Glutamatergic neuron (in vitro differentiated cells): ENCODE data around the gene ZSWIM4. TPM values are rescaled to one million over a fixed set of nuclear protein-coding genes. Genes with fewer than 3 reads are reported as not detected.
"Not testable (repeated sequence)": the region's sequence is repeated elsewhere in the genome, so short reads cannot be mapped to it uniquely, and the experiment has no call there.

Experiments
- DNase-seq: peaks from one replicate; pipeline ENCODE4 v3.0.0; 2022
- H3K27ac Mint-ChIP-seq: one replicate; pipeline ENCODE4 v1.8.0; 2020; ENCODE audit warnings: mild to moderate bottlenecking, mixed read lengths, inconsistent platforms; ENCODE audit not compliant: unreplicated experiment
- H3K27me3 Mint-ChIP-seq: one replicate; pipeline ENCODE4 v1.8.0; 2020; ENCODE audit warnings: mild to moderate bottlenecking, moderate library complexity, mixed read lengths, inconsistent platforms; ENCODE audit not compliant: unreplicated experiment
- H3K36me3 Mint-ChIP-seq: one replicate; pipeline ENCODE4 v1.8.0; 2020; ENCODE audit warnings: mild to moderate bottlenecking, mixed read lengths, inconsistent platforms; ENCODE audit not compliant: unreplicated experiment
- H3K4me1 Mint-ChIP-seq: one replicate; pipeline ENCODE4 v1.8.0; 2020; ENCODE audit warnings: mild to moderate bottlenecking, low read depth, mixed read lengths, inconsistent platforms; ENCODE audit not compliant: unreplicated experiment
- H3K4me3 Mint-ChIP-seq: one replicate; pipeline ENCODE4 v1.8.0; 2020; ENCODE audit warnings: mild to moderate bottlenecking, mixed read lengths, inconsistent platforms; ENCODE audit not compliant: unreplicated experiment
- H3K9me3 Mint-ChIP-seq: one replicate; pipeline ENCODE4 v1.8.0; 2020; ENCODE audit warnings: mild to moderate bottlenecking, moderate library complexity, mixed read lengths, inconsistent platforms; ENCODE audit not compliant: unreplicated experiment
- long read RNA-seq: library from polyadenylated mRNA; unstranded; transcript quantifications from one replicate; pipeline ENCODE4 v2.0.0, GENCODE V29; 2020; ENCODE audit not compliant: unreplicated experiment
- total RNA-seq: library from RNA; stranded (reverse); fragmentation: NEBNext Ultra II Directional; extraction: Animal tissue kit (Norgen Biotek cat#: 25700); gene quantifications from one replicate; pipeline ENCODE4 v1.2.1, GENCODE V29; 2021; ENCODE audit not compliant: unreplicated experiment
- TF ChIP-seq, protein P1 (sequence below): fragments of 200-600 bp; sonication (generic); IDR thresholded peaks from one replicate; pipeline ENCODE4 v1.5.0; 2021; ENCODE audit not compliant: partially characterized antibody, unreplicated experiment

Gene ZSWIM4
- total RNA-seq: 46.0 TPM
- long read RNA-seq: 0 reads

DNA sequence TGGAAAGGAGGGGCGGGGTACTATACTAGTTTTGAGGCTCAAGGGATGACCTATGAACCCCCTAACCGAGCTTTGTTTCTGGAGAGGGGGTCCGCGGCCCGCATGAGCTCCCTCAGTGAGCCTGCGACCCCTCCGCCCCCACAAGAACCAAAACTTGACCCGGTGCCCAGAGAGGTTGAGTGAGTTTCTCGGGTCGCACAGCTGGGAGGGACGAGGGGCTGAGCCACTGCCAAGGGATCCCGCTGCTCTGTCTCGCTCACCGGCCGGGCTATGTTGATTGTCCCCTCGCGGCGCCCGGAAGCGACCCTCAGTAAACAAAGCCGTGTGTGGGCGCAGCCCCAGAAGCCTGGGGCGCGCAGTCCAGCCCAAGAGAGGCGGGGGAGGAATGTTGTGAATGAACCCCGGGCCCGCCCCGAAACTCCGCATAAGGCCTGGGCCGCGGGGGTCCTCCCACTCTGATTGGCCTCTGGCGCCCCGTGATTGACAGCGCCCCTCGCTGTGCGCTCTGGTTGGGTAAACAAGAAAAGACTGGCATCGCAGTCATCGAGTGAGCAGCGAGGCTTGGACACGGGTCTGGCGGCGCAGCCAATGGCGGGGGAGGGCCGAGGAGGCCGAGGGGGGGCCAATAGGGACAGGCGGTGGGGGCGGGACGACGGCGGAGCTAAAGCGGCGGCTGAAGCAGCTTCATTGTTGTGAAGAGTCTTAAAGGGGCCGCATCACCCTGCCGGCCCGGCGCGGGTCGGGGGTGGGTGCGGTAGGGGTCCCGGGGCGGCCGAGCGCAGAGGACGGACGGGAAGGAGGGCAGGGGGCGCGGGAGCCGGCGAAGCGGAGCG lies at the start of gene ZSWIM4:
ZSWIM4 (plus strand) TSS at position 687 of the 833 bp plus-strand sequence. CDS start 206 bp downstream, outside the sequence.
- no peaks in the 10 kb centered on the region for H3K36me3 Mint-ChIP-seq
- DNase-seq: peak; percentile 99
- peaks cover 5% of the 10 kb centered on the region for H3K9me3 Mint-ChIP-seq
- H3K4me3 Mint-ChIP-seq: peak within 1 kb of the TSS; percentile 94
- H3K27ac Mint-ChIP-seq: peak within 1 kb of the TSS; percentile 92
- peaks cover 11% of the 10 kb centered on the region for H3K27me3 Mint-ChIP-seq
- TF ChIP-seq, protein P1, sequence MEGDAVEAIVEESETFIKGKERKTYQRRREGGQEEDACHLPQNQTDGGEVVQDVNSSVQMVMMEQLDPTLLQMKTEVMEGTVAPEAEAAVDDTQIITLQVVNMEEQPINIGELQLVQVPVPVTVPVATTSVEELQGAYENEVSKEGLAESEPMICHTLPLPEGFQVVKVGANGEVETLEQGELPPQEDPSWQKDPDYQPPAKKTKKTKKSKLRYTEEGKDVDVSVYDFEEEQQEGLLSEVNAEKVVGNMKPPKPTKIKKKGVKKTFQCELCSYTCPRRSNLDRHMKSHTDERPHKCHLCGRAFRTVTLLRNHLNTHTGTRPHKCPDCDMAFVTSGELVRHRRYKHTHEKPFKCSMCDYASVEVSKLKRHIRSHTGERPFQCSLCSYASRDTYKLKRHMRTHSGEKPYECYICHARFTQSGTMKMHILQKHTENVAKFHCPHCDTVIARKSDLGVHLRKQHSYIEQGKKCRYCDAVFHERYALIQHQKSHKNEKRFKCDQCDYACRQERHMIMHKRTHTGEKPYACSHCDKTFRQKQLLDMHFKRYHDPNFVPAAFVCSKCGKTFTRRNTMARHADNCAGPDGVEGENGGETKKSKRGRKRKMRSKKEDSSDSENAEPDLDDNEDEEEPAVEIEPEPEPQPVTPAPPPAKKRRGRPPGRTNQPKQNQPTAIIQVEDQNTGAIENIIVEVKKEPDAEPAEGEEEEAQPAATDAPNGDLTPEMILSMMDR: no peak
- peaks cover 1% of the 10 kb centered on the region for H3K4me1 Mint-ChIP-seq

DNA sequence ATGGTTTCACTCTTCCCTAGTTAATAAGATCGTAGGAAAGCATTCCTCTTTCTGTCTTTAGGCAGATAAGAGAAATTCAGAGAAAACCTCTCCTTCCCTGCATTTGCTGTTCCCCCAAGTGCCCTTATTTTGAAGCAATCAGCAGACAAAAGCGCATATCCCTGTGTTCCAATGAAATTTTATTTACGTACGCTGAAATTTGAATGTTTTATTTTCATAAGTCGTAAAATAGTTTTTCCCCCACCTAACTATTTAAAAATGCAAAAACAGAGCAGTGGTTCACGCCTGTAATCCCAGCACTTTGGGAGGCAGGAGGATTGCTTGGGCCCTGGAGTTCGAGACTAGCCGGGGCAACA lies 48.2 kb upstream of the ZSWIM4 start:
- Mint-ChIP-seq H3K4me1 (peaks cover 3% of the 10 kb centered on the region), H3K27me3 (no peaks in the 10 kb centered on the region), H3K36me3 (peaks cover 7% of the 10 kb centered on the region), H3K27ac (no peak overlapping the region), H3K9me3 (peaks cover 2% of the 10 kb centered on the region), H3K4me3 (peak overlapping the region; percentile 76)
- no peak for DNase-seq
- TF ChIP-seq, protein P1: no peak

DNA sequence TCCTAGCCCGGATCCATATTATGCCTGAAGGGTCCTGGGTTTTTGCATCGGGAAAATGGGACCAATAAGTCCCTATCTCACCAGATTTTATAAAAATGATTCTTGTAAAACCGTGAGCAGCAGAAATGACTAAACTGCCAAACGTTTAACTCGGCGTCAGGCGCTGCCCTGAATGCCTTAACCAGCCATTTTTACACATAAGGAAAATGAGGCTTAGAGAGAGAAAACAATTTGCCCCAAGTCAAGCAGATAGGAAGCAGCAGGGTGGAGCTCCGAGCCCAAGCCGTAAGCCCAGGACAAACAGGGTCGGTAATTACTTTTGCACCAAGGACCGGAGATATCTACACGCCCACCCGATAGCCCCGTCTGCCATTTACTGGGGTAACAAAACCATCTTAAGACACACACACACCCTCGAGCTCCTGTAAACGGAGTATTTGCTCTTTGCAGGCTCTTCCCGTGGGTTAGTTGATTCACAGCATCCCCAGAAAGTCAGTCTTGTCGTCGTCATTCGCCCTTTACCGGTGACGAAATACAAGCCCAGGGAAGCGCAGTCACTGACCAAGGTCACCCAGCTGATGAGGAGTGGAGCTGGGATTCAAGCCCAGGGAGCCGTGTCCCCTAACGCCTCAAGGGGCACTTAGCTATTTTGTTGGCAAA lies 46.9 kb upstream of the ZSWIM4 start:
- DNase-seq: no peak
- no peaks in the 10 kb centered on the region for H3K36me3 Mint-ChIP-seq

DNA sequence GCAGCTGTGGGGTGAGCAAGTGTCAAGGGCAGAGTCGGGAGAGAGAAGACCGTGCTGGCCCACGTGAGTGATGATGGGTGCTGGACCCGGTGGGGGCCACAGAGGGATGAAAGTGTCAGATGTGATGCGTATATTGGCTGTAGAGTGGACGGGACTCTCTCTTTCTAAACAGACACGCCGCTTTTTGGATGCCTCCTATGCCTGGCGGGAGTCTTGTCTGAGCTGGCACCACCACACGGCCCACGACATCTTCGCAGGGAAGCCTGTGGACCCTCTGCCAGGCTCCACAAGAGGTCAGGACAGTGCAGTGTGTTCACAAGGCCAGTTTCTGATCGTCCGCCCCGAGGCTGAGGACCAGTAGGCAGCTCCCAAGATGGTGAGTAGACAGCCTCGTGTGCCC lies 43.8 kb upstream of the ZSWIM4 start:
- H3K36me3 Mint-ChIP-seq: peaks cover 4% of the 10 kb centered on the region
- peaks cover 3% of the 10 kb centered on the region for H3K4me1 Mint-ChIP-seq
- TF ChIP-seq, protein P1: no peak
- H3K9me3 Mint-ChIP-seq: peaks cover 2% of the 10 kb centered on the region
- H3K4me3 Mint-ChIP-seq: no peak overlapping the region
- no peak overlapping the region for H3K27ac Mint-ChIP-seq
- H3K27me3 Mint-ChIP-seq: no peaks in the 10 kb centered on the region
- DNase-seq: no peak

More for the DNA sequence above, 46.9 kb upstream of the ZSWIM4 start:
- Mint-ChIP-seq H3K27me3 (no peaks in the 10 kb centered on the region), H3K9me3 (peaks cover 2% of the 10 kb centered on the region), H3K4me1 (peaks cover 3% of the 10 kb centered on the region), H3K27ac (peak overlapping the region; percentile 69), H3K4me3 (peak overlapping the region; percentile 94)
- TF ChIP-seq, protein P1: no peak

DNA sequence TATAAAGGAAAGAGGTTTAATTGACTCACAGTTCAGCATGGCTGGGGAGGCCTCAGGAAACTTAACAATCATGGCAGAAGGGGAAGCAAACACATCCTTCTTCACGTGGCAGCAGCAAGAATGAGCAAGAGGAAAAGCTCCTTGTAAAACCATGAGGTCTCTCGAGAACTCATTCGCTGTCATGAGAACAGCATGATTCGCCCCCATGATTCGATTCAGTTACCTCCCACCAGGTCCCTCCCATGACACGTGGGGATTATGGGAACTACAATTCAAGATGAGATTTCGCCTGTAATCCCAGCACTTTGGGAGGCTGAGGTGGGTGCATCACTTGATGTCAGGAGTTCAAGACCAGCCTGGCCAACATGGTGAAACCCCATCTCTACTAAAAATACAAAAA lies 41.6 kb upstream of the ZSWIM4 start:
- H3K27me3 Mint-ChIP-seq, DNase-seq, H3K36me3 Mint-ChIP-seq, H3K9me3 Mint-ChIP-seq, H3K4me1 Mint-ChIP-seq, H3K4me3 Mint-ChIP-seq, H3K27ac Mint-ChIP-seq: not testable (repeated sequence)
